Lung microvascular endothelial cell (primary cell): ENCODE data around the gene ARMH4. TPM values are rescaled to one million over a fixed set of nuclear protein-coding genes. Genes with fewer than 3 reads are reported as not detected.

Experiments
- DNase-seq, 2 donors: peaks; one replicate each; pipeline versions ENCODE4 v3.0.0 to v3.0.0-alpha.2; 2010; ENCODE audit warnings: low read depth in 2 of 2
- total RNA-seq: library from RNA; depleted of rRNA; stranded (reverse); fragments of >200 nt; gene quantifications from 2 replicates; pipeline ENCODE4 v1.2.1, GENCODE V29; 2014

The ARMH4 gene
- total RNA-seq, 1 donor from 2014 or later: 1.8 TPM

DNA sequence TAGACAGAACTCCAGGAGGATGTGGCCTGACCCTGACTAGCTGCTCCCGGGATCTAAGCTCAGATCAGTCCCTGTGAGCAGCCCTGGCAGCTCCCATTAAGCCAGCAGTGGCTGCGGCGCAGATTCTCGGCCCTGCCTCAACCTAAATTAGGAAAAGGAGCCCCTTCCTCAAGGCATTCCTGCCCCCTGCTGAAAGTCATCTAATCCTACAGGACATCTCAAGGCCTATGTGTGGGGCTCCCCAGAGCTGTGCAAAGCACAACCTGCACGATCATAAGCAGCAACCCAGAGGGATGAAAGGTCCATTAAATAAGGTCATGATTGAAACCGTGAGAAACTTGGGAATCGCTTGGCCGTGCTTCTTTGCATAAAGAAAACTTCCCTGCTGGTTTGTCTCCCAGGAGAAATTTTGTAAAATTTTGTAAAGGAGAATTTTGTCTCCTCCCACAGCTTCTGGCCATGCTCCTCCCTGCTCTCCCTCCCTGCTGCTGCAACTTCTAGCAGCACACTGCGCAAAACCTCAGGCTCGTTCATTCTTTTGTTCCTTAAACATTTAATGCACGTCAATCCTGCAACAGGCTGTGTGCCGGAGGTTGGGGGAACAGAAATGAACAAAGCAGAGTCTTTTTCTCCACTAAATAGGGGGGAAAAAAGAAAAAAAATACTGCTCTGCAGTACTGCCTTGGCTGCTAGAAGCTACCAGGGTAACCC lies 189.5 kb downstream of the ARMH4 start:
- no peak for DNase-seq

GRCh38 chr14:57961786-57962060 lies 190.3 kb downstream of the ARMH4 start:
- no peak for DNase-seq

- no peak for DNase-seq
These were observed 190.8 kb downstream of the ARMH4 start for GRCh38 chr14:57960946-57961785.

GRCh38 chr14:57957441-57957840 lies 194.6 kb downstream of the ARMH4 start:
- DNase-seq: no peak

Other genes starting within 250 kb of the ARMH4 start
- 25.1 and 28.8 TPM in 2 replicates for gene ACTR10, start 47.9 kb upstream of the ARMH4 start, total RNA-seq
- gene PSMA3, start 92.6 kb upstream of the ARMH4 start, total RNA-seq: 76.6 and 109 TPM in 2 replicates
- 8.7 and 10.7 TPM in 2 replicates for gene ARID4A, start 146.3 kb upstream of the ARMH4 start, total RNA-seq
- not detected in 2 replicates for gene TOMM20L, start 243.7 kb upstream of the ARMH4 start, total RNA-seq